NCI-H2029 treated with DMSO at 0.1 percent for 48 hours (cell line): ENCODE data around the gene L3MBTL1.
"Not testable (repeated sequence)": the region's sequence is repeated elsewhere in the genome, so short reads cannot be mapped to it uniquely, and the experiment has no call there.

Experiments
- DNase-seq: peaks from one replicate; lab custom pipeline; 2025; lab: John Stamatoyannopoulos, UW

L3MBTL1 gene

DNA sequence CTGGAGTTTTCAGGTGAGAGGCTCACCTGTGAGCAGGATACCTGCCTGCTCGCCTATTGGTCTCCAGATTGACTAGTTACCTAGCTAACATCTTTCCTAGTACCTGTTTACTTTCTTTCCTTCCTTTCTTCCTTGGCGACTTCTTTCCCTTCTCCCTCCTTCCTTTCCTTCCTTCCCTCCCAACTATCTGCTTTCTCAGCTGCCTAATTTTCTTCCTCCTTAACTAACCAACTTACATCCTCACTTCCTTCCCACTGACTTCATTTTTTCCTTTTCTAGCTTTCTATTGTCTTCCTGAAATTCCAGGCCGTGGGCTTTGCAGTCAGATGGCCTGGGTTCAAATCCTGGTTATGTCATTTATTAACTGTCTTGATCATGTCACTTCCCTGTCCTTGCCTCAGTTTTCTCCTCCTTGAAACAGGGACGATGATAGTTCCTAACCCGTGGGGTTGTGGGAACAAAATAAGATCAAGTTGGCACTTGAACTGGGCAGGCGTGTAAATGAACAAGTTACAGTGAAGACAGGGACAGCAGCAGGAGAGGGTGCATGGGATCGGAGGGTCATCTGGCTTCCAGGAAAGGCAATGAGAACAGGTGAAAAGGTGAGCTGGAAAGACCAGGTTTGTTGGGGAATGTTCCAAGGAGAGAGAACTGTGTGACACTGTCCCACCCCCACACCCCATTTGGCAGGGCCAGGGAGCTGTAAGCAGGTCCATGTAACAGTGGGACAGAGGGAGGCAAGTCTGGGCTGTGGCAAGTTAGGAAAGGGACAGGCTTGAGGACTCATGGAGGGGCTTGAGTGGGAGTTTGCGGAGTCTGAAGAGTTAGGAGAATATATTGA, 51.9 kb downstream of the L3MBTL1 start:
- DNase-seq, result no peak

DNA sequence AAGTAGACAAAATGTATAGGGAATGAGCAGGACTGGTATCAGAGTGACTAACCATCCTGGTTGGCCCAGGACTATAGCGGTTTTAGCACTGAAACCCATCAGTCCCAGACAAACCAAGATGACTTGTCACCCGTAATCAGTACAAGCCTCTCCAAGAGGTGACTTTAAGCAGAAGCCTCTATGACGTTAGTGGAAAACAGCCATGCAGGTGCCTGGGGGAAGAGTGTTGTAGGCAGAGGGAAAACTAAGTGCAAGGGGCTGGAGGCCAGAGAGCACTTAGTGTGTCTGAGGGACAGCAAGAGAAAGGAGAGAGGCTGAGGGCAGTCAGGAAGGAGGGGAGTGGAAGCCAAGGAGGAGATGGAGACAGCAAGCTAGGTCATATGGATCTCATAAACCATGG, 53.5 kb downstream of the L3MBTL1 start:
- DNase-seq, result no peak

DNA sequence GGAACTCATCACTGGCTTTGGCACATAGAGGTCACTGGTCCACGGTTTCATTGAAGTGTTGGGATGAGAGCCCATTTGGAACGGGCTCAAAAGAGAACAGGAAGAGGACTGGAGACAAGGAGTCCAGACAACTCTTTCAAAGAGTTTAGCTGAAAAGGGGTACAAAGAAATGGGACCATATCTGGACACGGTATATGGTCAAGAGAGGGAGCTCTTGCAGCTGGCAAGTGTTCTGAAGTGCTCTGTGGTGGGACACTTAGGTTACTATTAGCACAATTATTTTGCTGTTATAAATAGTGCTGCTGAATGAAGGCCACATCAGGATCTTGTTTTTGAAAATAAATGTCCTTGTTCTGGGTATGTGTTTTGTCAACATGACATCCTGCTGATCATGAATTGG, 55.9 kb downstream of the L3MBTL1 start:
- no peak for DNase-seq

DNA sequence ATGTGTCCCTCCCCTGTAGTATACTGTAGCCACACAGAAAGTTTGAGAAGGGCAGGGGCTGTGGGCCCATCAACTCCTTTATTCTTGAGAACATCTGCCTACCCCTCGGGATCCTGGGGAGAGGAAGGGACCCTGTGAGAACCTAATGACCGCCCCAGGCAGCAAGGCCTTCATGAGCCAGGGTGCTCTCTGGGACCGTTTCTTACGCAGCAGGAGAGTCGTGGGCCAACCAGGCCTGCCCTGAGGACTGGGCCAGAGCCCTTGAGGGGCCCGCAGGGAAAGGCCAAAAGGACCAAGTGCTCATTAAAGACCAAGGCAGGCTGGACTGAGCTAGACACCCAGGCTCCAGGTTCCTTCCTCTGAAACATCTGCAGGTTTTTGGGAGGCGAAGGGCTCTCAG, 56.5 kb downstream of the L3MBTL1 start:
- no peak for DNase-seq

DNA sequence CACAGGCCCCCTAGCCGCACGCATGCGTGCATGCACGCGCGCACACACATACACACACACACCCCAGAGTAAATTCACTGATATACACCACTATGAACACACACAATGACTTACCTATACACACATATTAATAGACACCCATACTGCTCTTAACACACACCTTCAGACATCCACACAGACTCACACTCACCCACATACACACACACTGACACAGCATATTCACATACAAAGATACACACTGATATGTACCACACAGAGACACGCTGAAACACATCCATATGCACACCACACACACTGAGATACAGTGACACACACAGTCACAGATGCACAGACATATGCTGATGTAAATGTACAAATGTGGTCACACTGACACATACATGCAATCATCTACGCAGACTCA, 57.0 kb downstream of the L3MBTL1 start:
- DNase-seq, result no peak

DNA sequence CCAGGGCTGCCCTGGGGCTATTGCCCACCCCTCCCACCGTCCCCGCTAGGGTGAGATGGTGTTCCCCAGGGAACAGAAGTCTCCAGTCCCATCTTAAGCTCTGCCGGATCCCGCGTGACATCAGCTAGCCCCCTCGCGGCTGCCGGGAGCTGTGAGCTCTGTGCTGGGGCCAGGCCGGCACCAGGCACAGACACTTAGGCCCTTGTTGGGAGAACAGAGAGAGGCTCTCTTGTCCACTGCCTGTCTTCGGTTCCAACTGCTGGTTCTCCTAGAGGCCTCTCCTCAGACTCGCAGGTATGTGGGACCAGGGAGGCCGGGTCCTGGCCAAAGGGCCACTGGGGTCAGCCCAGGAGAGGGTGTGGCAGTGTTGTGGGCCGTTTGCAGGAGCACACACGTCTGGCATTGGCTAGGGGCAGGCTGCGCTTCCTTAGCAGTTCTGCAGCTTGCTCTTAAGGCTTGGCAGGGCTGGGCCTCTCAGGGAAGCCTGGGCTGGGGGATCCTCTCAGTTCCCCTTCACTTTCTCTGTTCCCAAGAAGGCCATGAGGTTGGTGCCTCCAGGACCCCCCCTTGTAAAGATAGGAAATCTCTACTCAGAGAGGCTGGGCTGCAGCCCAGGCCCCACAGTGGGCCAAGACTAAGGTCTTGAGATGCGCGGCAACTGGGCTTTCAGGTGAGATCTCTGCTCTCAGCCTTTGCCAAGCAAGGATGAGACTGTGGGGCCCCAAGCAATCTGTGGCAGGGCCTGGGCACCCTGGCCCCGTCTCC, 57.7 kb downstream of the L3MBTL1 start:
- DNase-seq, result no peak

DNA sequence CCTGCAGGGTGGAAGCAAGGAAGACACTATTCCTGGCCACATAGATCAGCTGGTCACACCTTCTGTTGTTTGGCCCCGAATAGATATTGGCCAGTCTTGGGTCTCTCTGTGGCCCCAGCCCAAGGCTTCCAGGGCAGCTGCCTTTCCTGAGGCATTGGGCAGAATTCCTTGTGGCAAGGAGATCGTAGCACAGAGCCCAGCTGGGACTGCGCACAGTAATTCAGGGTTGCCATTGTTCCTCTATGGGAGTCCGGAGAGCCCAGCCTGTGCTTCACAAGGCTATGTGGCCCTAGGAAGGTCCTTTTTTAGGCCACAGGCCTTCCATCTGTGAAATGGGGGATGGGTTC, 58.2 kb downstream of the L3MBTL1 start:
- DNase-seq, result no peak

DNA sequence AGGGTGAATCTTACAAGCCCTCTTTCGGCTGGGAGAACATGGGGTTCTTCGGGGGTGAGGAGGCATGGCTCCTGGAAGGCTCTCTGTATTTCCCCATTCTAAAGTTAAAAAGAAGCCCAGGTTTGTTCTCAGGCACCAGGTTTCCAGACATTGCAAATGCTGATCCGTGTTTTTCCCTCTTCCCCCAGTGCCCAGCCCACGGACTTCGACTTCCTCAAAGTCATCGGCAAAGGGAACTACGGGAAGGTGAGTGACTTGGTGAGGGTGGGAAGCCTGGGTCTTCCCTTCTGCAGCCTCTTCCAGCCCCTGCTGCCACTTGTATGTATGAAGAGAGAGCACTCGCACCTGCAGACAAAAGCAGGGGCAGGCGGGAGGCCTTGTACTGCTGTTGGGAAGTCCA, 60.0 kb downstream of the L3MBTL1 start:
- DNase-seq, result no peak

DNA sequence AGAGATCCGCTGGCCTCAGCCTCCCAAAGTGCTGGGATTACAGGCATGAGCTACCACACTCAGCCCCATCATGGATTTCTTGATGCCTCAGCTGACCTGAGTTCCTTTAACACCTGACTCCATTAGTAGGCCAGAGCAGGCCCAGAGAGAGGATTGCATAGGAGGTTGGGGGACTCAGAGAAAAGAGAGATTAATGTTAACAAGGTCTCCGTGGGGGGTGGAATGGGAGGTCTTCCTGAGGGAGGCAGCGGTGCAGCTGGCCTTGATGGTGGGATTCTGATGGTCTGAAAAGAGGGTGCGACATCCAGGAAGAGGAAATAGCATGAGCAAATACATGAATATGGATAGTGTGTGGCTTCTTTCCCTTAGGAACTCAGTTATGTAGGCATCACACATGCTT, 61.2 kb downstream of the L3MBTL1 start:
- no peak for DNase-seq

DNA sequence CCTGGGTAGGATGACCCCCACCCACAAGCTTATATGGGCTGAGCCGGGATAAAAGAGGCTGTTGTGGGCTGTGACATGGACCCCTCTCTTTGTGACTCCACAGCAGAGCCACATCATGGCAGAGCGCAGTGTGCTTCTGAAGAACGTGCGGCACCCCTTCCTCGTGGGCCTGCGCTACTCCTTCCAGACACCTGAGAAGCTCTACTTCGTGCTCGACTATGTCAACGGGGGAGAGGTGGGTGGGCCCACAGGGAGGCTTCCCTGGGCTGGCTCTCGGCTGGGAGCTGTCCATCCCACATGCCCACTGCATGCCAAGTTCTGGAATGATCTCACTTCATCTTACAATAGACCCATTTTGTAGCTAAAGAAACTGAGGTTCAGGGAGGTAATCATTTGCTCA, 61.8 kb downstream of the L3MBTL1 start:
- no peak for DNase-seq

DNA sequence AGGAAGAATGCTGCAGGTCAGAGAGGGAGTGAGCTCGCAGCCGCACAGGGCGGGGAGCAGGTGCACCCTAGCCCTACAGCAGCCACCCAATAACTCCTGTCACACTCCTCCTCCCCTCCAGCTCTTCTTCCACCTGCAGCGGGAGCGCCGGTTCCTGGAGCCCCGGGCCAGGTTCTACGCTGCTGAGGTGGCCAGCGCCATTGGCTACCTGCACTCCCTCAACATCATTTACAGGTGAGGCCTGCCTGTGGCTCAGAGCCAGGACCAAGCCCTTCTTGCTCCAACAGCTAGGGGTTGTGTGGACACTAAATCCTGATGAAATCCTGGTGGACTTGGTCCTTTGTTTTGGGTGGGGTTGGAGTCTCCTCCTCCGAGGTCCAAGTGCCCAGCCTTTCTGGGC, 63.0 kb downstream of the L3MBTL1 start:
- no peak for DNase-seq

DNA sequence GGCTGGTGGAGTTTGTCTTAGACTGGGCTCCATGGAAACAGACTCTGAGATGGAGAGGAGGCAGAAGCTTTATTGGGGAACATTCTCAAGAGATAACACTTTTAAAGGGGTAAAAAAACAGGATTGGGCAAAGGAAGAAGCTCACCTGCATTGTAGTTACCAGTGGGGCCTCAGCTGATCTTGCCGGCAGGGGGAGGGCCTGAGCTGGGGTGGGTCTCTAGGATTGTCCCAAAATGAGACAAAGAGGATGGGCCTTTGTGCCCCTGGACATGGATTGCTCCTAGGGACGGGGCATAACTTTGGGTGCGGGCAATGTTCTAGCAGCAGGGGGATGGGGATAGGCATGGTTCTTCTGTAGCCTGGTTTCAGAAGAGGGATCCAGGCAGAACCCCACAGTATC, 63.8 kb downstream of the L3MBTL1 start:
- DNase-seq, result no peak

DNA sequence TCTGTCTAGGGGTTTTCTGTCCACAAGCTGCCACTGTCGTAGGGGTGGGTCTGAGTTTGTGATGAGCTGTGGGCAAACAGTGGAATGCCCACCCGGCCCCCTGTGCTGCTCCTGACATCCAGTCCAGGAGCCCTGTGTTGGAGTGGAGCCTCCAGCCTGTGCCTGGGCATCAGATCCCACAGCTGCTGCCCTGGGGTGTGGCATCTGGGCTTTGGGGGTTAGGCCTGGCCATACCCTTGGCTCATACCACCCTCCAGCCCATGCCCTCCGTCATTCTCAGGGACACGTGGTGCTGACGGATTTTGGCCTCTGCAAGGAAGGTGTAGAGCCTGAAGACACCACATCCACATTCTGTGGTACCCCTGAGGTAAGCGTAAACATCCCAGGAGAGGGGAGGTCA, 64.3 kb downstream of the L3MBTL1 start:
- DNase-seq, result no peak

DNA sequence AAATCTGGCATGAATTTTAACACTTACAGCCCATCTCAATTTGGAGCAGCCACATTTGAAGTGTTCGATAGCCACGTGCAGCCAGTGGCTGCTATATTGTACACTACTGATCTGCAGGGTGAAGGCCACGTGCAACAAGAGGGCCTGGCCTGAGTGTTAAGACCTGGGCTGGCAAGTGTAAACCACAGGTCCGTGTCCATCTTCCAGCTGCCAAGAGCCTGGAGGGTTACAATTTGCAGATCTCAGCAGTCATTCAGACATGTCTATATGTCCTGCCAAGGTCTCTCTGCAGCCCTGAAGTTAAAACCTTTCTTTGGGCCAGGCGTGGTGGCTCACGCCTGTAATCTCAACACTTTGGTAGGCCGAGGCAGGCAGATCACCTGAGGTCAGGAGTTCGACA, 65.4 kb downstream of the L3MBTL1 start:
- DNase-seq, result no peak

DNA sequence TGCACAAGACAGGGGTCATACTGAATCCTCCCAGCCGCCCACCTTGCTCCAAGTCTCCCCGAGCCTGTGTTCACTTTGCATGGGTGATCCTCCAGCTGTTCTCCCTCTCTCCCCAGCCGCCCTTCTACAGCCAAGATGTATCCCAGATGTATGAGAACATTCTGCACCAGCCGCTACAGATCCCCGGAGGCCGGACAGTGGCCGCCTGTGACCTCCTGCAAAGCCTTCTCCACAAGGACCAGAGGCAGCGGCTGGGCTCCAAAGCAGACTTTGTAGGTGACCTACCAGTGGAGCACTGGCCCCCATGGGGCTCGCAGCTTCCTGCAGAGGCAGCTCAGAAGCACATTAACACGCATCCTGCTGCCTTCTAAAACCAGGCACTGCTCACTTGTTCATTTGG, 68.6 kb downstream of the L3MBTL1 start:
- no peak for DNase-seq

DNA sequence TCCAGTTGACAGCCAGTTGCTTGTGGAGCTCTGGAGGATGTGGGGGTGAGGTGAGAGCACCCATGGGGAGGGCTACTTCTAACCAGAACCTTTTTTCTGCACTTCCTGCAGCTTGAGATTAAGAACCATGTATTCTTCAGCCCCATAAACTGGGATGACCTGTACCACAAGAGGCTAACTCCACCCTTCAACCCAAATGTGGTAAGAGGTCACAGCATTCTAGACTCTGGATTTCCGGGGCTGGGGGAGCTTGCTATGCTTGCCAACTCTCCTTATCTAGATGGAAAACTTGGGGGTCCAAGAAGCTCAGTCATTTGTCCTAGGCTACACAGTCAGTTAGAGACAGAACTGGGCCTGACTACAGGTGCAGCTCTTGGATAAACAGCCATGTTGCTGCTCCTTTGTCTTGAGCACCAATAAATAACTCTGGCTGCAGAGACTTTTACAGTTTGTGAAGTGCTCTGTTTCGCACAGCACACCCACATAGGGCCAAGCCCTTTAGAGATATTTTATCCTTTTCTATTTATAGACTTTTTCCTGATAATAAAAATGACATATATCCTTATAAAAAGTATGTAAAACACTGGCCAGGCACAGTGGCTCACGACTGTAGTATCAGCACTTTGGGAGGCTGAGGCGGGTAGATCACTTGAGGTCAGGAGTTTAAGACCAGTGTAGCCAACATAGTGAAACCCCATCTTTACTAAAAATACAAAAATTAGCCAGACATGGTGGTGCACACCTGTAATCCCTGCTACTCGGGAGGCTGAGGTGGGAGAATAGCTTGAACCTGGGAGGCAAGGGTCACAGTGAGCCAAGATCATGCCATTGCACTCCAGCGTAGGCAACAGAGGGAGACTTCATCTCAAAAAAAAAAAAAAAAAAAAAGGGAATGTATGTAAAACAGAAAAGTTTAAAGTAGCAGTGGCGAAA, 72.6 kb downstream of the L3MBTL1 start:
- no peak for DNase-seq

DNA sequence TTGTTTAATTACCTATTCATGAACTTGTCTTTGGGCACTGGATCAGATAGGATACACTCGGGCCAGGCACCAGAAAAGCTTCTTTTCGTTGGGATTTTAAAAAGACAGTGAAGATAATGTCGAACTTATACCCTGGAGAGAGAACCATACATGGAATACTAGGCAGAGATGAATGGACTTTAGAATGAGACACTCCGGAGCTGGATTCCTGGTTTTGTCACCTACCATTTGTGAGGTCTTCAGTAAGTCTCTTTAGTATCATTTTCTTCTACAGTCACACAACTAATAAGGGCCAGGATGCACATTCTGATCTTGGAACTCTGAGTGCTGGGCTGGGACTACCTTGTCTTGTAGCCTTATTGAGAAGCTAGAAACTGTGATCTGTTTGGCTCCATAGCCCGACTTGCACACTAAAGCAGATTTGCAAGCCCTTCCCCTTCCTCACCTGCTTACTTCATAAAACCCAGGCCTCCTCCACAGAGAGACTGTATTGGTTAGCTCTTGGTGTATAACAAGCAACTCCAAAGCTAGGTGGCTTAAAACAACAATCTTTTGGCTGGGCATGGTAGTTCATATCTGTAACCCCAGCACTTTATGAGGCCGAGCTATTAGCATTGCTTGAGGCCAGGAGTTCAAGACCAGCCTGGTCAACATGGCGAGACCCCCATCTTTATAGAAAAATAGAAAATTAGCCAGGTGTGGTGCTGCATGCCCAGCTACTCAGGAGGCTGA, 75.8 kb downstream of the L3MBTL1 start:
- no peak for DNase-seq

DNA sequence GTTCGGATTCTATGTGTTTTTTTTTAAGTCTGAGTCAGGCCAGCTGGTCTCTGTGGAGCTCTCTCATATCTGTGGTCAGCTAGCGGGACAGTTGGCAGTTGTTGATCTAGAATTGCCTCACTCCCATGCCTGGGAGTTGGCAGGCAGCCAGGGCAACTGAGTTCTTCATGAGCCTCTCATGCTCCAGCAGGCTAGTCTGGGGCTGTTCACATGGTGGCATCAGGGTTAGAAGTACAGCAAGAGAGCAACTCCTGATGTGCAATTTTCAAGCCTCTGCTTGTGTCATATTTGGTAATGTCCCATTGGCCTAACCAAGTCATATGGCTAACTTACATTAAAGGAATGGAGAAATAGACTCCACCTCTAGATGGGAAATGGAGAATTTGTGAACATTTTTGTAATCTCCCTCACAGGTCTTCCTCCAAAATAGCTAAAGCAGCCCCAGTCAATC, 76.5 kb downstream of the L3MBTL1 start:
- DNase-seq, result no peak

DNA sequence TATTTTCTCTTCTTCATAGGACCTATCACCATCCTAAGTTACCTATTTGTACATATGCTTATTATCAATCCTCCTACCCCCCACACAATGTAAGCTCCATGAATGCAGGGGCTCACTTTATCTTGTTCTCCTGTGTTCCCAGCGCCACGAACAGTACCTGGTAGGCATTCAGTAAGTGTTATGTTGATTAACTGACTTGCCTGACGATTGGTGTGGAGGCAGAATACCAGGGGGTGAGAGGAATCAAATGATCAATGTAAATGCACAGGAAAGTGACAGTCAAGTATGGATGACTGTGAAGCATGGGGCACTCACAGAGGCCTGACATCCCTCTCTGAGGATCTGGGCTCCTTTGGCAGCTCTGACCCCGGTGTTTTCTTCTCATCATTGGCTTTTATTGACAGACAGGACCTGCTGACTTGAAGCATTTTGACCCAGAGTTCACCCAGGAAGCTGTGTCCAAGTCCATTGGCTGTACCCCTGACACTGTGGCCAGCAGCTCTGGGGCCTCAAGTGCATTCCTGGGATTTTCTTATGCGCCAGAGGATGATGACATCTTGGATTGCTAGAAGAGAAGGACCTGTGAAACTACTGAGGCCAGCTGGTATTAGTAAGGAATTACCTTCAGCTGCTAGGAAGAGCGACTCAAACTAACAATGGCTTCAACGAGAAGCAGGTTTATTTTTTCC, 77.1 kb downstream of the L3MBTL1 start:
- DNase-seq, result no peak

DNA sequence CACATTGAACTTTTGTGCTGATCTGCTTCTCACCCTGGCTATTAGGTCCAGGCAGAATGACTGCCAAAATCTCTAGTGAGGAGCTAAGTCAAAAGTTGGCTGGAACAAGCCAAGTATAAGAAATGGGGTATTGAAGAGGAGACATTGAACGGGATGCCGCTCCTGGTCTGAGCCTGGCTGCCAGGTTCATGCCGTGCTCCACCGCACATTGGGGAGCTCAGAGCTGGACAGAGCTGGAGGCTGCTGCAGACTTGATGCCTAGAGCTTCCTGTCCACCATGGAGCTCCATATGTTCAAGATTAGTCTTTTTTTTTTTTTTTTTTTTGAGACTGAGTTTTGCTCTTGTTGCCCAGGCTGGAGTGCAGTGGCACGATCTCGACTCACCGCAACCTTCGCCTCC, 79.1 kb downstream of the L3MBTL1 start:
- no peak for DNase-seq

DNA sequence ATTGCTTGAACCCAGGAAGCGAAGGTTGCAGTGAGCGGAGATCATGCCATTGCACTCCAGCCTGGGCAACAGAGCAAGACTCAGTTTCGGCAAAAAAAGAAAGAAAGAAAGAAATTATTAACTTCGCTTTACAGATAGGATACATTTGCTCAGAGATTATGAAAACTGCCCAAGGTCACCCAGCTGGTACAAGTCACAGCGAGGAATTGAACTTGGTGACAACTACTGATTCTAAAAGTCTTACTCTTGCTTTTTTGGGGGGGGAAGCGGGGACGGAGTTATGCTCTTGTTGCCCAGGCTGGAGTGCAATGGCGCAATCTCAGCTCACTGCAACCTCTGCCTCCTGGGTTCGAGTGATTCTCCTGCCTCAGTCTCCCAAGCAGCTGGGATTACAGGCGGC, 81.0 kb downstream of the L3MBTL1 start:
- not testable (repeated sequence) for DNase-seq
